Measurements from ENCODE around the gene PHF21B.

PHF21B gene

GRCh38 chr22:44891293-44891747, 118.5 kb downstream of the PHF21B start:
- no peak for DNase-seq

GRCh38 chr22:44890416-44891292, 119.2 kb downstream of the PHF21B start:
- no peak for DNase-seq

- no peak for DNase-seq
These were observed 120.4 kb downstream of the PHF21B start for GRCh38 chr22:44889255-44889878.

- no peak for DNase-seq
These were observed 121.1 kb downstream of the PHF21B start for GRCh38 chr22:44888491-44889254.

GRCh38 chr22:44887941-44888366, 121.9 kb downstream of the PHF21B start:
- DNase-seq: no peak

GRCh38 chr22:44885806-44886360, 123.9 kb downstream of the PHF21B start:
- DNase-seq: no peak

- DNase-seq: no peak
These were observed 124.6 kb downstream of the PHF21B start for GRCh38 chr22:44884968-44885805.

GRCh38 chr22:44884562-44884961, 125.2 kb downstream of the PHF21B start:
- no peak for DNase-seq

- no peak for DNase-seq
These were observed 126.8 kb downstream of the PHF21B start for GRCh38 chr22:44883011-44883421.

- DNase-seq: no peak
These were observed 127.4 kb downstream of the PHF21B start for GRCh38 chr22:44882226-44882905.

GRCh38 chr22:44881624-44882023, 128.2 kb downstream of the PHF21B start:
- DNase-seq: no peak

- DNase-seq: no peak
These were observed 129.1 kb downstream of the PHF21B start for GRCh38 chr22:44880610-44881290.

- DNase-seq: no peak
These were observed 130.5 kb downstream of the PHF21B start for GRCh38 chr22:44879301-44879680.

- DNase-seq: no peak
These were observed 131.1 kb downstream of the PHF21B start for GRCh38 chr22:44878483-44879300.

GRCh38 chr22:44876921-44877320, 132.9 kb downstream of the PHF21B start:
- no peak for DNase-seq

GRCh38 chr22:44871782-44872181, 138.0 kb downstream of the PHF21B start:
- DNase-seq: no peak

GRCh38 chr22:44870021-44870420, 139.8 kb downstream of the PHF21B start:
- DNase-seq: no peak

- no peak for DNase-seq
These were observed 140.6 kb downstream of the PHF21B start for GRCh38 chr22:44869196-44869595.

- no peak for DNase-seq
These were observed 144.4 kb downstream of the PHF21B start for GRCh38 chr22:44865193-44866057.
